ENCODE measurements around the gene AGBL2.
"Not testable (repeated sequence)": the region's sequence is repeated elsewhere in the genome, so short reads cannot be mapped to it uniquely, and the experiment has no call there.

Gene AGBL2

GRCh38 chr11:47641600-47642098 is 73.5 kb downstream of the AGBL2 start:
- in situ Hi-C loops (cut with HindIII; ENCODE audit: low sequenced_read_pairs), result no loop called here
- DNase-seq (ENCODE audit: low read depth), result no peak
- no peak for TF ChIP-seq CTCF (IDR thresholded peaks at IDR 0.05; ENCODE audit: low read depth, low read length, missing control alignments)
- peak overlapping the region; percentile 90 for H3K4me3 ChIP-seq (ENCODE audit: low read depth, low read length)

- DNase-seq (ENCODE audit: low read depth); H3K4me3 ChIP-seq (ENCODE audit: low read depth, low read length); in situ Hi-C loops (cut with HindIII; ENCODE audit: low sequenced_read_pairs): not testable (repeated sequence)
Measured at GRCh38 chr11:47640506-47640905, 74.7 kb downstream of the AGBL2 start.

- DNase-seq (ENCODE audit: low read depth); H3K4me3 ChIP-seq (ENCODE audit: low read depth, low read length); in situ Hi-C loops (cut with HindIII; ENCODE audit: low sequenced_read_pairs): not testable (repeated sequence)
Measured at GRCh38 chr11:47636331-47636730, 78.8 kb downstream of the AGBL2 start.

GRCh38 chr11:47631473-47631872 is 83.7 kb downstream of the AGBL2 start:
- no peak for TF ChIP-seq CTCF (IDR thresholded peaks at IDR 0.05; ENCODE audit: low read depth, low read length, missing control alignments)
- H3K4me3 ChIP-seq (ENCODE audit: low read depth, low read length), result no peak overlapping the region
- no peak for DNase-seq (ENCODE audit: low read depth)
- in situ Hi-C loops (cut with HindIII; ENCODE audit: low sequenced_read_pairs), result no loop called here

GRCh38 chr11:47628026-47628425 is 87.1 kb downstream of the AGBL2 start:
- no peak for DNase-seq (ENCODE audit: low read depth)
- in situ Hi-C loops (cut with HindIII; ENCODE audit: low sequenced_read_pairs), result no loop called here
- no peak overlapping the region for H3K4me3 ChIP-seq (ENCODE audit: low read depth, low read length)
- TF ChIP-seq CTCF (IDR thresholded peaks at IDR 0.05; ENCODE audit: low read depth, low read length, missing control alignments), result no peak

GRCh38 chr11:47626234-47626633 is 88.9 kb downstream of the AGBL2 start:
- no peak for TF ChIP-seq CTCF (IDR thresholded peaks at IDR 0.05; ENCODE audit: low read depth, low read length, missing control alignments)
- in situ Hi-C loops (cut with HindIII; ENCODE audit: low sequenced_read_pairs), result no loop called here
- no peak for DNase-seq (ENCODE audit: low read depth)
- no peak overlapping the region for H3K4me3 ChIP-seq (ENCODE audit: low read depth, low read length)

- no peak overlapping the region for H3K4me3 ChIP-seq (ENCODE audit: low read depth, low read length)
- no peak for TF ChIP-seq CTCF (IDR thresholded peaks at IDR 0.05; ENCODE audit: low read depth, low read length, missing control alignments)
- in situ Hi-C loops (cut with HindIII; ENCODE audit: low sequenced_read_pairs), result no loop called here
- no peak for DNase-seq (ENCODE audit: low read depth)
Measured at GRCh38 chr11:47620836-47621378, 94.3 kb downstream of the AGBL2 start.

GRCh38 chr11:47617417-47617809 is 97.8 kb downstream of the AGBL2 start:
- in situ Hi-C loops (cut with HindIII; ENCODE audit: low sequenced_read_pairs), result no loop called here

More at GRCh38 chr11:47617417-47617809, 97.8 kb downstream of the AGBL2 start:
- TF ChIP-seq CTCF (IDR thresholded peaks at IDR 0.05; ENCODE audit: low read depth, low read length, missing control alignments), result no peak
- peak; percentile 64 for DNase-seq (ENCODE audit: low read depth)
- no peak overlapping the region for H3K4me3 ChIP-seq (ENCODE audit: low read depth, low read length)

Measured in astrocyte of the cerebellum (primary cell).